GM12878 (cell line): ENCODE data around the gene IL3. TPM values are rescaled to one million over a fixed set of nuclear protein-coding genes. Genes with fewer than 3 reads are reported as not detected.

Experiments
- ATAC-seq: fragments of 200-7000 bp; cut with Tn5 transposase; 3 replicates; pipeline ENCODE4 v1.9.1; 2020; ENCODE audit warnings: mild to moderate bottlenecking, moderate library complexity
- BruUV-seq: library from RNA; stranded (reverse); fragments of 400-500 nt; replicated peaks from 2 replicates; lab custom pipeline; 2021; lab: Mats Ljungman, UMichigan
- CTCF ChIA-PET: fragments of 300-600 bp; sonication (Branson Sonifier 250); formaldehyde crosslinking; extraction: SDS; loops from one replicate; lab custom pipeline; 2021; ENCODE audit warnings: inconsistent platforms; lab: Yijun Ruan, JAX
- POLR2A ChIA-PET: fragments of 350-600 bp; formaldehyde crosslinking; extraction: SDS; loops from one replicate; lab custom pipeline; 2021; ENCODE audit warnings: inconsistent platforms; lab: Charles Lee
- RAD21 ChIA-PET: fragments of 300-600 bp; sonication (Branson Sonifier 250); formaldehyde crosslinking; loops from one replicate; lab custom pipeline; 2023; ENCODE audit warnings: antibody characterized with exemption; ENCODE audit not compliant: unreplicated experiment; lab: Charles Lee
- SMC1A ChIA-PET: fragments of 300-600 bp; sonication (Branson Sonifier 250); formaldehyde crosslinking; loops from one replicate; lab custom pipeline; 2023; ENCODE audit not compliant: unreplicated experiment, uncharacterized antibody; lab: Charles Lee
- DNase-seq: peaks from one replicate; pipeline ENCODE4 v3.0.0-alpha.2; 2011; ENCODE audit warnings: low read depth, low spot score
- FAIRE-seq: peaks from 3 replicates; lab custom pipeline; 2011; peaks lifted over from hg19 to GRCh38; lab: Jason Lieb, UNC
- H2AFZ ChIP-seq: 2 replicates; pipeline ENCODE4 v1.6.0; 2011; ENCODE audit warnings: low read depth, low read length, control low read depth; ENCODE audit not compliant: control insufficient read depth
- H3K27ac ChIP-seq: 2 replicates; pipeline ENCODE4 v1.5.1; 2011; ENCODE audit warnings: control low read depth; ENCODE audit not compliant: control insufficient read depth, insufficient read depth
- H3K27me3 ChIP-seq, 2 experiments: replicated peaks in 1 of 2; 2 replicates each; pipeline versions ENCODE4 v1.6.0 to v1.6.1; 2011; ENCODE audit warnings: low read length in 1 of 2; ENCODE audit not compliant: control insufficient read depth in 2 of 2, insufficient read depth in 2 of 2
- H3K36me3 ChIP-seq, 2 experiments: 2 replicates each; pipeline ENCODE4 v1.5.1; 2011; ENCODE audit warnings: low read length in 1 of 2; ENCODE audit not compliant: control insufficient read depth in 2 of 2, insufficient read depth in 2 of 2
- H3K4me1 ChIP-seq: 2 replicates; pipeline ENCODE4 v1.6.1; 2011; ENCODE audit warnings: mild to moderate bottlenecking, low read length, moderate library complexity, mixed read lengths; ENCODE audit not compliant: control insufficient read depth, insufficient read depth
- H3K4me2 ChIP-seq: 2 replicates; pipeline ENCODE4 v1.6.0; 2011; ENCODE audit warnings: control low read depth; ENCODE audit not compliant: control insufficient read depth, insufficient read depth
- H3K4me3 ChIP-seq: fragments of 200-600 bp; sonication (generic); 2 replicates; pipeline ENCODE4 v1.5.1; 2016
- H3K79me2 ChIP-seq: 2 replicates; pipeline ENCODE4 v1.6.0; 2011; ENCODE audit warnings: low read length; ENCODE audit not compliant: control insufficient read depth, insufficient read depth
- H3K9ac ChIP-seq: 2 replicates; pipeline ENCODE4 v1.8.0; 2011; ENCODE audit warnings: low read length, control low read depth, mixed read lengths; ENCODE audit not compliant: control insufficient read depth, insufficient read depth
- H3K9me3 ChIP-seq: replicated peaks from 3 replicates; pipeline ENCODE4 v1.5.1; 2011; ENCODE audit warnings: mild to moderate bottlenecking, low read length; ENCODE audit not compliant: control insufficient read depth, insufficient read depth
- H4K20me1 ChIP-seq: 2 replicates; pipeline ENCODE4 v1.6.0; 2011; ENCODE audit not compliant: control insufficient read depth, insufficient read depth
- ATF7 ChIP-seq: fragments of 450-650 bp; IDR thresholded peaks from 2 replicates; pipeline ENCODE4 v1.6.1; 2016; ENCODE audit warnings: low read depth, mild to moderate bottlenecking
- CHD1 ChIP-seq: IDR thresholded peaks from 2 replicates; pipeline ENCODE4 v1.6.1; 2012; ENCODE audit warnings: low read depth, low read length, improper control_type of control experiment
- CREM ChIP-seq: IDR thresholded peaks from 2 replicates; pipeline ENCODE4 v1.6.1; 2014; ENCODE audit warnings: antibody characterized with exemption, low read depth
- ESRRA ChIP-seq: IDR thresholded peaks from 2 replicates; pipeline ENCODE4 v1.6.1; 2012; ENCODE audit warnings: mild to moderate bottlenecking, low read length, improper control_type of control experiment
- ETV6 ChIP-seq, 2 experiments: fragments of 450-650 bp in 1 of 2; IDR thresholded peaks in 1 of 2; conservative IDR thresholded peaks in 1 of 2; 2 replicates each; pipeline ENCODE4 v1.6.1; 2014; ENCODE audit warnings: antibody characterized with exemption in 1 of 2, borderline replicate concordance in 1 of 2, low read depth in 1 of 2, mild to moderate bottlenecking in 1 of 2, moderate library complexity in 1 of 2
- MTA3 ChIP-seq: IDR thresholded peaks from 2 replicates; pipeline ENCODE4 v1.6.1; 2012; ENCODE audit warnings: low read length, inconsistent platforms, borderline replicate concordance
- NR2C1 ChIP-seq: fragments of 450-650 bp; IDR thresholded peaks from 2 replicates; pipeline ENCODE4 v1.6.1; 2017; ENCODE audit warnings: antibody characterized with exemption, mild to moderate bottlenecking, moderate library complexity
- REST ChIP-seq: IDR thresholded peaks from 2 replicates; pipeline ENCODE4 v1.6.1; 2012; ENCODE audit warnings: mild to moderate bottlenecking, low read depth, low read length
- TCF12 ChIP-seq: IDR thresholded peaks from 2 replicates; pipeline ENCODE4 v1.6.1; 2011; ENCODE audit warnings: low read depth, mild to moderate bottlenecking, low read length
- WGBS: methylation state at CpG from one replicate; pipeline ENCODE4 v1.1.6; 2016; ENCODE audit warnings: low lambda C conversion rate; ENCODE audit not compliant: insufficient replicate concordance, insufficient coverage; ENCODE audit errors: missing lambda C conversion rate; 5-methylcytosine and 5-hydroxymethylcytosine counted together
- in situ Hi-C: fragments of 300-500 bp; cut with MboI; formaldehyde crosslinking; loops from 9 replicates; pipeline ENCODE4 v1.14.3; 2018; ENCODE audit warnings: mixed read lengths
- intact Hi-C: fragments of 100-400 bp; cut with micrococcal nuclease; formaldehyde crosslinking; loops from one replicate; pipeline ENCODE4 v1.14.2; 2022; ENCODE audit not compliant: unreplicated experiment
- polyA plus RNA-seq, 11 experiments: library from polyadenylated mRNA; depleted of rRNA in 4 of 11; unstranded in 6 of 11; stranded (reverse) in 5 of 11; fragments of >200 nt; fragmentation: Nextera tagmentation in 4 of 11; fragmentation: Illumina TruSeq in 1 of 11; extraction: Ambion mirVana in 4 of 11; extraction: Trizol in 1 of 11; gene quantifications; 1 replicate in 1 of 11; 2 replicates in 10 of 11; pipeline versions ENCODE4 v1.2.1 to v1.2.3, GENCODE V29; 2011 to 2016; ENCODE audit warnings: inconsistent platforms in 2 of 11, missing spikeins in 2 of 11, low read depth in 1 of 11
- total RNA-seq, 4 experiments: library from RNA; depleted of rRNA in 3 of 4; stranded (reverse); fragments of >200 nt in 3 of 4; fragmentation: Illumina TruSeq in 1 of 4; extraction: Trizol in 1 of 4; gene quantifications; 2 replicates each; pipeline versions ENCODE4 v1.2.1 to v1.2.3, GENCODE V29; 2013 to 2021
- TF ChIP-seq, protein P1 (sequence below): fragments of 450-650 bp; conservative IDR thresholded peaks from 2 replicates; pipeline ENCODE4 v1.6.1; 2017; ENCODE audit warnings: mild to moderate bottlenecking, moderate library complexity
- TF ChIP-seq, protein P2 (sequence below): fragments of 450-650 bp; formaldehyde crosslinking; IDR thresholded peaks from 2 replicates; pipeline ENCODE4 v1.5.0; 2022; ENCODE audit warnings: mild to moderate bottlenecking, missing genetic modification characterization
- TF ChIP-seq, protein P3 (sequence below): fragments of 450-650 bp; IDR thresholded peaks from 2 replicates; pipeline ENCODE4 v1.6.1; 2017; ENCODE audit warnings: antibody characterized with exemption, mild to moderate bottlenecking, moderate library complexity

The IL3 gene
- total and polyA plus RNA-seq, 10 of the 15 experiments (the other 5 are each of a cell fraction or from before 2014, with no cell fraction given): not detected

DNA sequence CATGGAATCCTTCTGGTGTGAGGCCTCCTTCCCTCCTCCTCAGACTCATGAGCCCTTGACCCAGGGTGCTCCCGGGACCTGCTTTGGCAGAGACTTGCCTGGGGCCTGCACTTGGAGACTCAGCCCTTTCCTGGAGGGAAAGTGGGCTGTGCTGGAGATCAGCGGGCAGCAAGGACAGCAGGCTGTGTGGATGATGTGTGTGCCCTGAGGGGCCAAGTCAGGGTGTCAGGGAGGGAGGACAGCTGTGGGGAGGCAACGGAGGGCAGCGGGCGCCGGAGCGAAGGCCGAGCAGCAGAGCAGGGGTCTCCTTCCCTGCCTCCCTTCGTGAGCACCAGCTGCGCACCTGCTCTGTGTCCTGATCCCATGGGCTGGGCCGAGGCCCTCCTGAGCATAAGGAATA is 7.0 kb downstream of the IL3 start:
- 71% methylated on average over 11 of the region's 11 CpGs for WGBS
- no TSS peak for BruUV-seq
- TF ChIP-seq ETV6 (conservative IDR thresholded peaks at IDR 0.05 in 1 of 2, IDR thresholded peaks at IDR 0.05 in 1 of 2; ENCODE audit: borderline replicate concordance in 1 of 2, low read depth in 1 of 2): no peak
- TF ChIP-seq CREM: no peak
- TF ChIP-seq TCF12: no peak
- TF ChIP-seq, protein P1, sequence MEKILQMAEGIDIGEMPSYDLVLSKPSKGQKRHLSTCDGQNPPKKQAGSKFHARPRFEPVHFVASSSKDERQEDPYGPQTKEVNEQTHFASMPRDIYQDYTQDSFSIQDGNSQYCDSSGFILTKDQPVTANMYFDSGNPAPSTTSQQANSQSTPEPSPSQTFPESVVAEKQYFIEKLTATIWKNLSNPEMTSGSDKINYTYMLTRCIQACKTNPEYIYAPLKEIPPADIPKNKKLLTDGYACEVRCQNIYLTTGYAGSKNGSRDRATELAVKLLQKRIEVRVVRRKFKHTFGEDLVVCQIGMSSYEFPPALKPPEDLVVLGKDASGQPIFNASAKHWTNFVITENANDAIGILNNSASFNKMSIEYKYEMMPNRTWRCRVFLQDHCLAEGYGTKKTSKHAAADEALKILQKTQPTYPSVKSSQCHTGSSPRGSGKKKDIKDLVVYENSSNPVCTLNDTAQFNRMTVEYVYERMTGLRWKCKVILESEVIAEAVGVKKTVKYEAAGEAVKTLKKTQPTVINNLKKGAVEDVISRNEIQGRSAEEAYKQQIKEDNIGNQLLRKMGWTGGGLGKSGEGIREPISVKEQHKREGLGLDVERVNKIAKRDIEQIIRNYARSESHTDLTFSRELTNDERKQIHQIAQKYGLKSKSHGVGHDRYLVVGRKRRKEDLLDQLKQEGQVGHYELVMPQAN: no peak
- TF ChIP-seq REST: no peak
- no peak for TF ChIP-seq NR2C1
- TF ChIP-seq, protein P2, sequence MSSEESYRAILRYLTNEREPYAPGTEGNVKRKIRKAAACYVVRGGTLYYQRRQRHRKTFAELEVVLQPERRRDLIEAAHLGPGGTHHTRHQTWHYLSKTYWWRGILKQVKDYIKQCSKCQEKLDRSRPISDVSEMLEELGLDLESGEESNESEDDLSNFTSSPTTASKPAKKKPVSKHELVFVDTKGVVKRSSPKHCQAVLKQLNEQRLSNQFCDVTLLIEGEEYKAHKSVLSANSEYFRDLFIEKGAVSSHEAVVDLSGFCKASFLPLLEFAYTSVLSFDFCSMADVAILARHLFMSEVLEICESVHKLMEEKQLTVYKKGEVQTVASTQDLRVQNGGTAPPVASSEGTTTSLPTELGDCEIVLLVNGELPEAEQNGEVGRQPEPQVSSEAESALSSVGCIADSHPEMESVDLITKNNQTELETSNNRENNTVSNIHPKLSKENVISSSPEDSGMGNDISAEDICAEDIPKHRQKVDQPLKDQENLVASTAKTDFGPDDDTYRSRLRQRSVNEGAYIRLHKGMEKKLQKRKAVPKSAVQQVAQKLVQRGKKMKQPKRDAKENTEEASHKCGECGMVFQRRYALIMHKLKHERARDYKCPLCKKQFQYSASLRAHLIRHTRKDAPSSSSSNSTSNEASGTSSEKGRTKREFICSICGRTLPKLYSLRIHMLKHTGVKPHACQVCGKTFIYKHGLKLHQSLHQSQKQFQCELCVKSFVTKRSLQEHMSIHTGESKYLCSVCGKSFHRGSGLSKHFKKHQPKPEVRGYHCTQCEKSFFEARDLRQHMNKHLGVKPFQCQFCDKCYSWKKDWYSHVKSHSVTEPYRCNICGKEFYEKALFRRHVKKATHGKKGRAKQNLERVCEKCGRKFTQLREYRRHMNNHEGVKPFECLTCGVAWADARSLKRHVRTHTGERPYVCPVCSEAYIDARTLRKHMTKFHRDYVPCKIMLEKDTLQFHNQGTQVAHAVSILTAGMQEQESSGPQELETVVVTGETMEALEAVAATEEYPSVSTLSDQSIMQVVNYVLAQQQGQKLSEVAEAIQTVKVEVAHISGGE: no peak
- TF ChIP-seq CHD1: no peak
- no peak for TF ChIP-seq ESRRA
- no peak for TF ChIP-seq ATF7
- TF ChIP-seq, protein P3, sequence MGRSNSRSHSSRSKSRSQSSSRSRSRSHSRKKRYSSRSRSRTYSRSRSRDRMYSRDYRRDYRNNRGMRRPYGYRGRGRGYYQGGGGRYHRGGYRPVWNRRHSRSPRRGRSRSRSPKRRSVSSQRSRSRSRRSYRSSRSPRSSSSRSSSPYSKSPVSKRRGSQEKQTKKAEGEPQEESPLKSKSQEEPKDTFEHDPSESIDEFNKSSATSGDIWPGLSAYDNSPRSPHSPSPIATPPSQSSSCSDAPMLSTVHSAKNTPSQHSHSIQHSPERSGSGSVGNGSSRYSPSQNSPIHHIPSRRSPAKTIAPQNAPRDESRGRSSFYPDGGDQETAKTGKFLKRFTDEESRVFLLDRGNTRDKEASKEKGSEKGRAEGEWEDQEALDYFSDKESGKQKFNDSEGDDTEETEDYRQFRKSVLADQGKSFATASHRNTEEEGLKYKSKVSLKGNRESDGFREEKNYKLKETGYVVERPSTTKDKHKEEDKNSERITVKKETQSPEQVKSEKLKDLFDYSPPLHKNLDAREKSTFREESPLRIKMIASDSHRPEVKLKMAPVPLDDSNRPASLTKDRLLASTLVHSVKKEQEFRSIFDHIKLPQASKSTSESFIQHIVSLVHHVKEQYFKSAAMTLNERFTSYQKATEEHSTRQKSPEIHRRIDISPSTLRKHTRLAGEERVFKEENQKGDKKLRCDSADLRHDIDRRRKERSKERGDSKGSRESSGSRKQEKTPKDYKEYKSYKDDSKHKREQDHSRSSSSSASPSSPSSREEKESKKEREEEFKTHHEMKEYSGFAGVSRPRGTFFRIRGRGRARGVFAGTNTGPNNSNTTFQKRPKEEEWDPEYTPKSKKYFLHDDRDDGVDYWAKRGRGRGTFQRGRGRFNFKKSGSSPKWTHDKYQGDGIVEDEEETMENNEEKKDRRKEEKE: no peak
- no peak for TF ChIP-seq MTA3
- intact Hi-C loops: no loop called here
- H3K79me2 ChIP-seq: no peaks in the 10 kb centered on the region
- H3K36me3 ChIP-seq: no peaks in the 10 kb centered on the region
- POLR2A ChIA-PET: no interaction called here
- H3K27me3 ChIP-seq: no peaks in the 10 kb centered on the region
- RAD21 ChIA-PET: interaction anchor here (1.5 to 1.7 kb wide), 2 partner anchors 111 to 171 kb away, joined by 4 read pairs; no protein-coding TSS in a partner anchor
- ATAC-seq (no peak), DNase-seq (no peak), FAIRE-seq (no peak)
- H3K27ac ChIP-seq: no peak overlapping the region
- peaks cover 5% of the 10 kb centered on the region; the same call in 1 of the 2 replicates for H4K20me1 ChIP-seq
- no peaks in the 10 kb centered on the region for H3K9me3 ChIP-seq
- no peak overlapping the region for H2AFZ ChIP-seq
- in situ Hi-C loops: loop anchor here (5.0 kb wide), 3 partner anchors 65 to 290 kb away; no protein-coding TSS in a partner anchor
- no peak overlapping the region for H3K4me3 ChIP-seq
- SMC1A ChIA-PET: interaction anchor here (0.8 to 2.3 kb wide), 3 partner anchors 30 to 112 kb away, joined by 3 to 6 read pairs (median 3); no protein-coding TSS in a partner anchor
- no peaks in the 10 kb centered on the region; the same call in 1 of the 2 replicates for H3K4me1 ChIP-seq
- H3K9ac ChIP-seq: no peak overlapping the region
- CTCF ChIA-PET: interaction anchor here (0.8 to 3.8 kb wide), 4 partner anchors 47 to 112 kb away, joined by 3 to 41 read pairs (median 8); no protein-coding TSS in a partner anchor
- no peak overlapping the region for H3K4me2 ChIP-seq
